Spleen (tissue), 11 donors: Measurements from ENCODE around the gene GALNT15. TPM values are rescaled to one million over a fixed set of nuclear protein-coding genes. Genes with fewer than 3 reads are reported as not detected.

ENCODE experiments used
- DNase-seq: peaks from one replicate; pipeline ENCODE4 v3.0.0-alpha.2; 2020
- H3K27ac ChIP-seq, 8 donors: fragments of 200-600 bp; sonication (generic) in 7 of 8; 1 replicate in 4 of 8; 2 replicates in 4 of 8; pipeline versions ENCODE4 v1.5.0 to v1.8.0; 2016 to 2021; ENCODE audit warnings: inconsistent platforms in 4 of 8, mild to moderate bottlenecking in 4 of 8, moderate library complexity in 1 of 8
- H3K27me3 ChIP-seq, 7 donors: fragments of 200-600 bp; sonication (generic) in 6 of 7; replicated peaks in 1 of 7; 1 replicate in 4 of 7; 2 replicates in 3 of 7; pipeline versions ENCODE4 v1.5.0 to v1.8.0; 2016 to 2021; ENCODE audit warnings: inconsistent platforms in 3 of 7, mild to moderate bottlenecking in 1 of 7
- H3K36me3 ChIP-seq, 6 donors: fragments of 200-600 bp; sonication (generic) in 5 of 6; 1 replicate in 4 of 6; 2 replicates in 2 of 6; pipeline versions ENCODE4 v1.5.0 to v1.8.0; 2016 to 2021; ENCODE audit warnings: inconsistent platforms in 2 of 6
- H3K4me1 ChIP-seq, 6 donors: fragments of 200-600 bp; sonication (generic) in 5 of 6; 1 replicate in 3 of 6; 2 replicates in 3 of 6; pipeline versions ENCODE4 v1.5.0 to v1.8.0; 2016 to 2021; ENCODE audit warnings: inconsistent platforms in 3 of 6
- H3K4me3 ChIP-seq, 8 donors: fragments of 200-600 bp; sonication (generic) in 7 of 8; 1 replicate in 4 of 8; 2 replicates in 4 of 8; pipeline versions ENCODE4 v1.5.0 to v1.8.0; 2016 to 2021; ENCODE audit warnings: inconsistent platforms in 4 of 8, mild to moderate bottlenecking in 4 of 8, moderate library complexity in 2 of 8
- H3K9me3 ChIP-seq, 8 donors: fragments of 200-600 bp; sonication (generic) in 7 of 8; 1 replicate in 4 of 8; 2 replicates in 4 of 8; pipeline versions ENCODE4 v1.5.0 to v1.8.0; 2016 to 2021; ENCODE audit warnings: inconsistent platforms in 4 of 8
- POLR2A ChIP-seq, 3 donors: fragments of 450-650 bp; IDR thresholded peaks; one replicate each; pipeline ENCODE4 v1.5.1; 2017; ENCODE audit warnings: antibody characterized with exemption in 3 of 3, mild to moderate bottlenecking in 1 of 3
- POLR2AphosphoS5 ChIP-seq, 3 donors: sonication (generic); formaldehyde crosslinking; IDR thresholded peaks; one replicate each; pipeline ENCODE4 v1.5.1; 2017; ENCODE audit warnings: antibody characterized with exemption in 3 of 3
- WGBS, 5 donors: extraction: QIAGEN DNeasy Blood & Tissue Kit in 3 of 5; methylation state at CpG; one replicate each; pipeline versions ENCODE4 v1.1.5 to v1.1.7; 2013 to 2018; 5-methylcytosine and 5-hydroxymethylcytosine counted together
- intact Hi-C: fragments of 100-400 bp; cut with DNase I; formaldehyde crosslinking; loops from one replicate; pipeline ENCODE4 v1.15.0; 2023; ENCODE audit warnings: low total_unique reads
- polyA plus RNA-seq, 3 donors: library from polyadenylated mRNA; stranded (reverse); fragments of 200-250 nt; gene quantifications; one replicate each; pipeline ENCODE4 v1.2.1, GENCODE V29; 2013
- total RNA-seq, 7 donors: library from RNA; depleted of rRNA in 3 of 7; stranded (reverse); fragments of >200 nt in 3 of 7; fragmentation: NEBNext Ultra II Directional in 4 of 7; extraction: Animal tissue kit (Norgen Biotek cat#: 25700) in 4 of 7; gene quantifications; one replicate each; pipeline versions ENCODE4 v1.1.0 to v1.2.1, GENCODE V29; 2016 to 2021
- TF ChIP-seq, protein P1 (sequence below), 11 experiments: fragments of 200-600 bp in 7 of 11; fragments of 450-650 bp in 4 of 11; sonication (generic) in 4 of 11; IDR thresholded peaks in 8 of 11; conservative IDR thresholded peaks in 3 of 11; 1 replicate in 7 of 11; 2 replicates in 4 of 11; pipeline versions ENCODE4 v1.4.0 to v1.8.0; 2016 to 2021; ENCODE audit warnings: antibody characterized with exemption in 11 of 11, inconsistent platforms in 4 of 11, mild to moderate bottlenecking in 1 of 11
- donor health status: healthy with polysubstance abuse.
- donor health status: DM: no; HTN: no; CAD: no; lungs with moderate emphysema.
- donor health status: DM: no; HTN: no; CAD: no.
- donor health status: Bipolar disorder and iron deficiency.
- donor health status: healthy.
- donor health status: DM: no; HTN: no; CAD: no.
- donor health status: DM: yes; HTN: yes; CAD: no.

The GALNT15 gene
- total and polyA plus RNA-seq, 10 donors: 2.5 to 147 (median 42.1) TPM

DNA sequence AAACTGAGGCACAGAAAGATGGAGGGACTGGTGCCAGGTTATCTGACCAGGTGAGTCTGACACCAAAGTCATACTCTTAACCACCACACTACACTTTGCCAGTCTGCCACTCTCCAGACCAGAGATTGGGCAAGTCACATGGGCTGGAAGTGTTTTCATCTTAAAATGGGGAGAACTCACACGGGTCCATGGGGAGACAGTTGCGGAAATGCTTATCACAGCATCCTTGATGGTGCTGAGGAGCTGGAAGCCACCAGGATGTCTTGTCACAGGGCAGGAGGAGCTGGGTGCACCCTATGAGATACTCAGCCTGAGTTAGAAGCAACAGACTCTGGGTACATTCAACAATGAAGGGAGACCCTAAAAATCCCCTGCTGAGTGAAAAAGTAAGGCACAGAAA is 4.8 kb downstream of the GALNT15 start:
- DNase-seq: no peak
- TF ChIP-seq, protein P1, sequence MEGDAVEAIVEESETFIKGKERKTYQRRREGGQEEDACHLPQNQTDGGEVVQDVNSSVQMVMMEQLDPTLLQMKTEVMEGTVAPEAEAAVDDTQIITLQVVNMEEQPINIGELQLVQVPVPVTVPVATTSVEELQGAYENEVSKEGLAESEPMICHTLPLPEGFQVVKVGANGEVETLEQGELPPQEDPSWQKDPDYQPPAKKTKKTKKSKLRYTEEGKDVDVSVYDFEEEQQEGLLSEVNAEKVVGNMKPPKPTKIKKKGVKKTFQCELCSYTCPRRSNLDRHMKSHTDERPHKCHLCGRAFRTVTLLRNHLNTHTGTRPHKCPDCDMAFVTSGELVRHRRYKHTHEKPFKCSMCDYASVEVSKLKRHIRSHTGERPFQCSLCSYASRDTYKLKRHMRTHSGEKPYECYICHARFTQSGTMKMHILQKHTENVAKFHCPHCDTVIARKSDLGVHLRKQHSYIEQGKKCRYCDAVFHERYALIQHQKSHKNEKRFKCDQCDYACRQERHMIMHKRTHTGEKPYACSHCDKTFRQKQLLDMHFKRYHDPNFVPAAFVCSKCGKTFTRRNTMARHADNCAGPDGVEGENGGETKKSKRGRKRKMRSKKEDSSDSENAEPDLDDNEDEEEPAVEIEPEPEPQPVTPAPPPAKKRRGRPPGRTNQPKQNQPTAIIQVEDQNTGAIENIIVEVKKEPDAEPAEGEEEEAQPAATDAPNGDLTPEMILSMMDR (IDR thresholded peaks at IDR 0.05 in 8 of 11, conservative IDR thresholded peaks at IDR 0.05 in 3 of 11): no peak
- TF ChIP-seq POLR2A (IDR thresholded peaks at IDR 0.05) (no peak), POLR2AphosphoS5 (IDR thresholded peaks at IDR 0.05) (no peak)
- H3K27me3 ChIP-seq: peaks cover 0 to 24% (median 0%) of the 10 kb centered on the region in 7 donors
- H3K36me3 ChIP-seq: no peaks in the 10 kb centered on the region
- H3K4me1 ChIP-seq: peaks cover 0 to 45% (median 17%) of the 10 kb centered on the region in 6 donors
- no peaks in the 10 kb centered on the region for H3K9me3 ChIP-seq
- peak overlapping the region in 1 of 8 donors; percentile 2 for H3K4me3 ChIP-seq
- H3K27ac ChIP-seq: no peak overlapping the region
- intact Hi-C loops: loop anchor here (5.0 to 10.0 kb wide), 3 partner anchors 127 to 544 kb away; no protein-coding TSS in a partner anchor
- WGBS, 5 donors: 78 to 94% (median 88%) methylated on average over 2 of the region's 2 CpGs

DNA sequence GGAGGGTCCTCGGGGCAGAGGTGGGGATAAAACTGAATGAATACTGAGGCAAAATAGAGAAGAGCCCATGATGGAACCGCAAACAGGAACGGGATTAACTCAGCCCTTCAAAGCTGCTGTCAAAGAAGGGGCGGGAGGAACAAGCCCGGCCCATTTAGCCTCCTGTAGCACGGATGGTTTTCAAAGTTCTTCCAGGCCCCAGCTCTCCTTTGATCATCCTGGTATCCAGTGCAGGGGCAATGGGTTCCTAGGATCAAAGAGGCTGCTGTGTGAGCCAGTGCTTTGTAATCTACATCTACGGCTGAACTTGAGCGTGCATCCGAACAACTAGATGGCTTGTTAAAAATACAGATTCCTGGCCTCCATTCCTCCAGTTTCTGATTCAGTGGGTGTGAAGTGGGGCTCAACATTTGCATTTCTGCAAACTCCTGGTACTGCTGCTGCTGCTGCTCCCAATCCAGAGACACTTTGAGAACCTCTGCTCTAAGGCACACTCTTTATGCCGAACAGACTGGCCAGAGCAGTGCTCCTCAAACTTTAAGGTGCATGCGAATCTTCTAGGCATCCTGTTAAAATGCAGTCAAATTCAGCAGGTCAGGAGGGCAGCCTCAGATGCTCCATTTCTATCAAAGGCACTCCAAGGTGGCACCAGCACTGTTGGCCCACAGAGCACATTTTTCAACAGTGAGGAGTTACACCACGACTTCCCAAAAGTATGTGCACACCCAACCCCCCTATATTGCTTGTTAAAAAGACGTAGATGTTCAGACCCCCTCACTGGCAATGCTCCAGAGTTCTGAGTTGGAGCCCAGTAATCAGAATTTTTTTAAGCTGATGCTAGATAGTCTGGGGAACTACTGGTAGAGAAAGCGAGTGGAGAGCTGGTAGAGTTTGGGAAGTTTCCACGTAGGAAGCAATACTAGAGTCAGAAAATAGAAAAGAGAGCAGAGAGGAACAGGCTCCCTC is 5.6 kb downstream of the GALNT15 start:
- 78 to 90% (median 81%) methylated on average over 15 of the region's 15 CpGs for WGBS, 5 donors
- DNase-seq: no peak

DNA sequence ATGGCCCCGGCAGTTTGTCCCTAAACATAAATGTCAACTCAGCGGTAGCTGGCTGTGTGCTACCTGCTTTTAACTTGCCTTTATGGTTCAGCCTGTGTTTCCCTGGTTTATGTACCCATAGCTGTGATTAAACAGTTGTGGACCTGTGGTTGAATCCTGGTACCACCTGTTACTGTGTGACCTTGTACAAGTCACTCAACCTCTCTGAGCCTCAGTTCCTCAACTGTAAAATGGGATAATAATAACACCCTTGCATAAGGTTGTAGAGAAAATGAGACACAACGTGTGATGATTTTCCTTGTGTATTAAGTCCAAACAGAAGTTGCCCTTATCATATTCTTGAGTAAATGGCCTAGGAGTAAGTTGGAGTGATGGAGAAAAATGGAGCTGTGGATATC is 6.3 kb downstream of the GALNT15 start:
- H3K9me3 ChIP-seq: no peaks in the 10 kb centered on the region
- no peaks in the 10 kb centered on the region for H3K36me3 ChIP-seq
- no peak overlapping the region for H3K4me3 ChIP-seq
- H3K27me3 ChIP-seq: peaks cover 0 to 20% (median 0%) of the 10 kb centered on the region in 7 donors
- 79 to 92% (median 82%) methylated on average over 3 of the region's 3 CpGs for WGBS, 5 donors
- TF ChIP-seq POLR2AphosphoS5 (IDR thresholded peaks at IDR 0.05): no peak
- TF ChIP-seq, protein P1 (IDR thresholded peaks at IDR 0.05 in 8 of 11, conservative IDR thresholded peaks at IDR 0.05 in 3 of 11): no peak
- TF ChIP-seq POLR2A (IDR thresholded peaks at IDR 0.05): no peak
- H3K27ac ChIP-seq: no peak overlapping the region
- no peak for DNase-seq
- intact Hi-C loops: no loop called here
- peaks cover 0 to 34% (median 15%) of the 10 kb centered on the region in 6 donors for H3K4me1 ChIP-seq

More for the DNA sequence above, 5.6 kb downstream of the GALNT15 start:
- no peaks in the 10 kb centered on the region for H3K36me3 ChIP-seq
- TF ChIP-seq POLR2AphosphoS5 (IDR thresholded peaks at IDR 0.05): no peak
- no peak for TF ChIP-seq POLR2A (IDR thresholded peaks at IDR 0.05)
- TF ChIP-seq, protein P1 (IDR thresholded peaks at IDR 0.05 in 8 of 11, conservative IDR thresholded peaks at IDR 0.05 in 3 of 11): no peak
- H3K4me3 ChIP-seq: no peak overlapping the region
- peaks cover 0 to 24% (median 0%) of the 10 kb centered on the region in 7 donors for H3K27me3 ChIP-seq
- intact Hi-C loops: loop anchor here (5.0 to 10.0 kb wide), 3 partner anchors 128 to 545 kb away; no protein-coding TSS in a partner anchor
- H3K9me3 ChIP-seq: no peaks in the 10 kb centered on the region
- no peak overlapping the region for H3K27ac ChIP-seq
- peaks cover 0 to 37% (median 15%) of the 10 kb centered on the region in 6 donors for H3K4me1 ChIP-seq

DNA sequence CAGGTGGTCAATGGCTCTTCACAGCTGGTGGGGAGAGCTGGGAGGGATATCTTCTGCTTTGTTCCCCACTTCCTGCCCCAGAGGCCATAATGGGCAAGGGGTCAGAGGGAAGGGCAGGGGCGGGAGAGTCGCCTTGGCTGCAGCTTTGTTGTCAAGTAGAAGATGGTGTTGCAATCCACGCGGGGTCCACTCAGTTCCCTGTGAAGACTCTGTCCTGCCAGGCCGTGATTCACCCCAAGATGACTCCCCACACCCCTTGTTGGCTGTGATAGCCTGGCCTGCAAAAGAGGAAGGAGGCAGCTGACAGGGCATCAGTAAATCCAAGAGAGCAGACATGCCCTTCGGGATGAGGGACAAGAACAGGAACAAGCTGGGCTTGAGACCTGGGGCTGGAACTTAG is 6.9 kb downstream of the GALNT15 start:
- Histone ChIP-seq H3K36me3 (no peaks in the 10 kb centered on the region), H3K4me1 (peaks cover 0 to 31% (median 15%) of the 10 kb centered on the region in 6 donors), H3K27me3 (peaks cover 0 to 14% (median 0%) of the 10 kb centered on the region in 7 donors), H3K27ac (peak overlapping the region in 1 of 8 donors; percentile 21), H3K9me3 (no peaks in the 10 kb centered on the region), H3K4me3 (no peak overlapping the region)
- intact Hi-C loops: no loop called here
- WGBS, 5 donors: 39 to 65% (median 46%) methylated on average over 4 to 6 of the region's 6 CpGs
- TF ChIP-seq, protein P1 (IDR thresholded peaks at IDR 0.05 in 8 of 11, conservative IDR thresholded peaks at IDR 0.05 in 3 of 11): no peak
- TF ChIP-seq POLR2AphosphoS5 (IDR thresholded peaks at IDR 0.05): peak in 1 of 3 donors; percentile 16
- TF ChIP-seq POLR2A (IDR thresholded peaks at IDR 0.05): no peak
- no peak for DNase-seq
